H1 (cell line): Measurements from ENCODE around the gene PITRM1. TPM values are rescaled to one million over a fixed set of nuclear protein-coding genes. Genes with fewer than 3 reads are reported as not detected.

Experiments
- CTCF ChIA-PET: fragments of 300-600 bp; sonication (Branson Sonifier 250); formaldehyde crosslinking; loops from one replicate; lab custom pipeline; 2021; ENCODE audit not compliant: partially characterized antibody; lab: Charles Lee
- POLR2A ChIA-PET: fragments of 300-600 bp; sonication (Branson Sonifier 250); formaldehyde crosslinking; loops from one replicate; lab custom pipeline; 2021; ENCODE audit warnings: inconsistent platforms; ENCODE audit not compliant: partially characterized antibody; lab: Charles Lee
- DNase-seq, 2 experiments: peaks; one replicate each; pipeline versions ENCODE4 v3.0.0 to v3.0.0-alpha.2; 2010 to 2022; ENCODE audit warnings: low spot score in 2 of 2, low read depth in 1 of 2, mixed read lengths in 1 of 2
- FAIRE-seq: peaks from 2 replicates; lab custom pipeline; 2011; peaks lifted over from hg19 to GRCh38; lab: Jason Lieb, UNC
- H2AFZ ChIP-seq: 2 replicates; pipeline ENCODE4 v1.8.1; 2012; ENCODE audit warnings: low read length, inconsistent platforms
- H2AK5ac ChIP-seq: 2 replicates; pipeline ENCODE4 v1.6.1; 2013; ENCODE audit warnings: low read depth, low read length
- H2BK120ac ChIP-seq: replicated peaks from 2 replicates; pipeline ENCODE3; 2013; ENCODE audit warnings: low read depth, low read length, inconsistent platforms
- H2BK12ac ChIP-seq: 2 replicates; pipeline ENCODE4 v1.6.1; 2013; ENCODE audit warnings: low read depth, low read length
- H2BK15ac ChIP-seq: 2 replicates; pipeline ENCODE4 v1.6.1; 2013; ENCODE audit warnings: low read length
- H2BK20ac ChIP-seq: 2 replicates; pipeline ENCODE4 v1.6.1; 2013; ENCODE audit warnings: low read length
- H2BK5ac ChIP-seq: 2 replicates; pipeline ENCODE4 v1.6.1; 2013; ENCODE audit warnings: low read depth, low read length
- H3K14ac ChIP-seq: 2 replicates; pipeline ENCODE4 v1.6.1; 2013; ENCODE audit warnings: inconsistent platforms; ENCODE audit not compliant: insufficient read length
- H3K18ac ChIP-seq: 2 replicates; pipeline ENCODE4 v1.6.1; 2013; ENCODE audit warnings: low read length; ENCODE audit errors: extremely low read depth
- H3K23ac ChIP-seq: 2 replicates; pipeline ENCODE4 v1.6.1; 2013; ENCODE audit warnings: inconsistent platforms; ENCODE audit not compliant: insufficient read length
- H3K23me2 ChIP-seq: 2 replicates; pipeline ENCODE4 v1.6.1; 2013; ENCODE audit warnings: low read depth, low read length
- H3K27ac ChIP-seq: 2 replicates; pipeline ENCODE4 v1.6.1; 2011; ENCODE audit warnings: low read depth, low read length, inconsistent platforms
- H3K27me3 ChIP-seq, 4 experiments: replicated peaks in 1 of 4; 1 replicate in 1 of 4; 2 replicates in 3 of 4; pipeline versions ENCODE4 v1.6.1 to v1.8.1; 2011 to 2013; ENCODE audit warnings: low read length in 3 of 4, mild to moderate bottlenecking in 3 of 4, inconsistent platforms in 2 of 4, mixed read lengths in 2 of 4, moderate library complexity in 1 of 4; ENCODE audit not compliant: control insufficient read depth in 3 of 4, insufficient read depth in 3 of 4; ENCODE audit errors: extremely low read depth in 1 of 4
- H3K36me3 ChIP-seq, 4 experiments: 2 replicates each; pipeline versions ENCODE4 v1.6.1 to v1.8.1; 2011 to 2013; ENCODE audit warnings: mild to moderate bottlenecking in 4 of 4, low read length in 3 of 4, moderate library complexity in 2 of 4, control low read depth in 1 of 4, inconsistent platforms in 1 of 4; ENCODE audit not compliant: insufficient read depth in 4 of 4, control insufficient read depth in 2 of 4
- H3K4ac ChIP-seq: replicated peaks from 2 replicates; pipeline ENCODE3; 2013; ENCODE audit warnings: low read length, low read depth, mixed read lengths, inconsistent platforms; ENCODE audit not compliant: insufficient read length
- H3K4me1 ChIP-seq, 4 experiments: replicated peaks in 1 of 4; 1 replicate in 1 of 4; 2 replicates in 3 of 4; pipeline versions ENCODE4 v1.6.1 to v1.8.1; 2011 to 2013; ENCODE audit warnings: low read length in 3 of 4, inconsistent platforms in 2 of 4, mixed read lengths in 1 of 4; ENCODE audit not compliant: insufficient read depth in 4 of 4, control insufficient read depth in 3 of 4
- H3K4me2 ChIP-seq, 2 experiments: 2 replicates each; pipeline versions ENCODE4 v1.6.1 to v1.8.1; 2011 to 2013; ENCODE audit warnings: low read depth in 2 of 2, low read length in 2 of 2, control low read depth in 1 of 2, inconsistent platforms in 1 of 2, mild to moderate bottlenecking in 1 of 2; ENCODE audit not compliant: insufficient read depth in 1 of 2
- H3K4me3 ChIP-seq, 4 experiments: fragments of 200-600, 300-600 bp in 1 of 4; sonication (generic), shearing (Covaris generic), sonication (Bioruptor Twin) in 1 of 4; 2 replicates each; pipeline versions ENCODE4 v1.5.1 to v1.8.1; 2011 to 2016; ENCODE audit warnings: low read length in 4 of 4, low read depth in 3 of 4, control low read depth in 2 of 4, inconsistent platforms in 2 of 4, mild to moderate bottlenecking in 2 of 4, mixed read lengths in 1 of 4, moderate library complexity in 1 of 4; ENCODE audit not compliant: insufficient read depth in 2 of 4; ENCODE audit errors: extremely low read depth in 1 of 4
- H3K56ac ChIP-seq: replicated peaks from 2 replicates; pipeline ENCODE3; 2013; ENCODE audit warnings: low read depth, mild to moderate bottlenecking, mixed read lengths, low read length, inconsistent platforms; ENCODE audit not compliant: insufficient read length
- H3K79me1 ChIP-seq: 2 replicates; pipeline ENCODE4 v1.6.1; 2013; ENCODE audit warnings: low read depth, low read length, control low read depth
- H3K79me2 ChIP-seq, 2 experiments: 2 replicates each; pipeline versions ENCODE4 v1.6.1 to v1.8.1; 2012 to 2013; ENCODE audit warnings: low read length in 2 of 2, mild to moderate bottlenecking in 2 of 2, inconsistent platforms in 1 of 2; ENCODE audit not compliant: insufficient read depth in 2 of 2, control insufficient read depth in 1 of 2
- H3K9ac ChIP-seq, 4 experiments: replicated peaks in 1 of 4; 1 replicate in 1 of 4; 2 replicates in 3 of 4; pipeline versions ENCODE4 v1.6.1 to v1.8.1; 2011 to 2013; ENCODE audit warnings: low read depth in 3 of 4, low read length in 3 of 4, control low read depth in 2 of 4, mild to moderate bottlenecking in 2 of 4, moderate library complexity in 2 of 4, inconsistent platforms in 1 of 4; ENCODE audit errors: extremely low read depth in 1 of 4
- H3K9me3 ChIP-seq, 2 experiments: 2 replicates each; pipeline versions ENCODE4 v1.6.1 to v1.8.1; 2012 to 2013; ENCODE audit warnings: mild to moderate bottlenecking in 2 of 2, moderate library complexity in 2 of 2, control low read depth in 1 of 2, inconsistent platforms in 1 of 2, low read depth in 1 of 2, low read length in 1 of 2, mixed read lengths in 1 of 2; ENCODE audit not compliant: insufficient read depth in 2 of 2
- H4K20me1 ChIP-seq, 2 experiments: replicated peaks in 1 of 2; 2 replicates each; pipeline versions ENCODE3 to v1.8.1; 2011 to 2013; ENCODE audit warnings: inconsistent platforms in 2 of 2, low read length in 2 of 2, mild to moderate bottlenecking in 1 of 2; ENCODE audit not compliant: insufficient read depth in 2 of 2, control insufficient read depth in 1 of 2
- H4K5ac ChIP-seq: 2 replicates; pipeline ENCODE4 v1.6.1; 2013; ENCODE audit warnings: low read length, low read depth, mixed read lengths, inconsistent platforms; ENCODE audit not compliant: insufficient read length
- H4K8ac ChIP-seq: 2 replicates; pipeline ENCODE4 v1.8.0; 2013; ENCODE audit warnings: mild to moderate bottlenecking, moderate library complexity, low read length, inconsistent platforms; ENCODE audit not compliant: insufficient read depth; ENCODE audit errors: extremely low read depth
- H4K91ac ChIP-seq: replicated peaks from 2 replicates; pipeline ENCODE3; 2013; ENCODE audit warnings: low read length, mixed read lengths, inconsistent platforms; ENCODE audit not compliant: insufficient read length
- SIRT6 ChIP-seq: IDR thresholded peaks from one replicate; pipeline ENCODE4 v1.7.1; 2012; ENCODE audit warnings: low read length, inconsistent platforms
- WGBS, 2 experiments: shearing (Covaris generic) in 1 of 2; methylation state at CpG; one replicate each; pipeline versions ENCODE4 v1.1.6 to v1.1.7; 2013 to 2015; ENCODE audit warnings: low lambda C conversion rate in 2 of 2, mixed read lengths in 2 of 2, inconsistent platforms in 1 of 2, low coverage in 1 of 2, missing lambda C conversion rate in 1 of 2; ENCODE audit not compliant: insufficient replicate concordance in 2 of 2, insufficient coverage in 1 of 2, insufficient read length in 1 of 2; ENCODE audit errors: extremely low coverage in 1 of 2, missing lambda C conversion rate in 1 of 2; 5-methylcytosine and 5-hydroxymethylcytosine counted together
- polyA plus RNA-seq, 7 experiments: library from polyadenylated mRNA; depleted of rRNA in 3 of 7; stranded (reverse) in 5 of 7; unstranded in 2 of 7; fragments of >200 nt in 5 of 7; fragments of 200-250 nt in 2 of 7; gene quantifications; 1 replicate in 5 of 7; 2 replicates in 1 of 7; 4 replicates in 1 of 7; pipeline versions ENCODE4 v1.2.1 to v1.2.3, GENCODE V29; 2011 to 2013; ENCODE audit warnings: missing spikeins in 2 of 7, mixed read lengths in 2 of 7
- total RNA-seq: library from RNA; stranded (reverse); fragmentation: NEBNext Ultra II Directional; extraction: Animal tissue kit (Norgen Biotek cat#: 25700); gene quantifications from 2 replicates; pipeline ENCODE4 v1.2.1, GENCODE V29; 2021

Gene PITRM1
- total and polyA plus RNA-seq, 2 of the 8 experiments (the other 6 are each of a cell fraction or from before 2014, with no cell fraction given) = 18.6 to 31.5 TPM

DNA sequence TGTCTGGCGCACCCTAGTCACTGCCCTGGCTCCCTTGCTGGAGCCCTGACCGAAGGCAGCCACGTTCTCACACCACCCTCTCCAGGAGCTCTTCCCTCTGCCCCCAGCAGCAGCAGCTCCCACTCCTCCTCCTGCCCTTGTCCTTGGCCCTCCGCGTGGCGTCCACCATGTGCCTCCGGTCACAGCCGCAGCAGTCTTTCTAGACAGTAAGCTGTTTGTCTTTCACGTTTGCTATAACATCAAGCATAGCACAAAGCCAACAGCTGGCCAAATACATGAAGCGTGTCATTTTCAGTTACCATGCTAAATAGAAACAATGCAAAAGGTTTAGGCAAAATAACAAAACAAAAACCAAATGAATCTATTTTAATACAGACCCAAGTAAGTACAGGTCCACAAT lies 3.3 kb downstream of the PITRM1 start:
- FAIRE-seq (no peak), DNase-seq (no peak)
- no peak overlapping the region for H2BK12ac ChIP-seq
- H2BK5ac ChIP-seq = no peak overlapping the region
- no peak overlapping the region for H4K5ac ChIP-seq
- H2AK5ac ChIP-seq = no peak overlapping the region
- 93% methylated on average over 10 of the region's 10 CpGs; no CpG with 5 or more reads in 1 of the 2 experiments for WGBS, 2 experiments
- H3K23me2 ChIP-seq = peaks cover 2% of the 10 kb centered on the region; the same call in 1 of the 2 replicates
- peaks cover 0 to 18% (median 6%) of the 10 kb centered on the region in 4 experiments; a peak in 2 of 8 replicates for H3K36me3 ChIP-seq
- H3K79me1 ChIP-seq = no peaks in the 10 kb centered on the region
- no peak overlapping the region for H3K14ac ChIP-seq
- no peaks in the 10 kb centered on the region for H3K27me3 ChIP-seq
- H3K56ac ChIP-seq = no peak overlapping the region
- peaks cover 0 to 5% of the 10 kb centered on the region in 2 experiments for H4K20me1 ChIP-seq
- peaks cover 0 to 7% (median 4%) of the 10 kb centered on the region in 4 experiments; a peak in 5 of 7 replicates for H3K4me1 ChIP-seq
- CTCF ChIA-PET = interaction anchor here (0.7 to 1.9 kb wide), 3 partner anchors 14 to 36 kb away, joined by 3 to 5 read pairs (median 4); no protein-coding TSS in a partner anchor
- no peak for TF ChIP-seq SIRT6
- no peak overlapping the region for H3K9ac ChIP-seq
- no peak overlapping the region for H4K91ac ChIP-seq
- no peak overlapping the region for H3K23ac ChIP-seq
- peak overlapping the region; percentile 66 for H3K4ac ChIP-seq
- no peak overlapping the region for H2BK120ac ChIP-seq
- H2BK15ac ChIP-seq = no peak overlapping the region
- no peak overlapping the region for H3K4me2 ChIP-seq
- H3K18ac ChIP-seq = no peak overlapping the region
- no peak overlapping the region for H2BK20ac ChIP-seq
- H2AFZ ChIP-seq = no peak overlapping the region
- no peaks in the 10 kb centered on the region; a peak in 1 of 4 replicates for H3K79me2 ChIP-seq
- no peak overlapping the region for H3K27ac ChIP-seq
- no peak overlapping the region for H3K4me3 ChIP-seq
- H3K9me3 ChIP-seq = no peaks in the 10 kb centered on the region
- H4K8ac ChIP-seq = no peak overlapping the region; the same call in 1 of the 2 replicates
- POLR2A ChIA-PET = interaction anchor here (1.0 to 1.4 kb wide), 2 partner anchors 16 to 23 kb away, joined by 3 to 4 read pairs; no protein-coding TSS in a partner anchor
